Adrenal gland (tissue), 5 donors: ENCODE data around the gene SCRN3.
"Not testable (repeated sequence)": the region's sequence is repeated elsewhere in the genome, so short reads cannot be mapped to it uniquely, and the experiment has no call there.

Source experiments
- POLR2A ChIP-seq, 2 donors: fragments of 450-650 bp; IDR thresholded peaks; one replicate each; pipeline ENCODE4 v1.6.1; 2017; ENCODE audit warnings: antibody characterized with exemption in 2 of 2, mild to moderate bottlenecking in 2 of 2, moderate library complexity in 1 of 2
- TF ChIP-seq, protein P1 (sequence below), 6 experiments: fragments of 450-650 bp in 4 of 6; fragments of 200-600 bp in 2 of 6; sonication (generic) in 1 of 6; IDR thresholded peaks; 1 replicate in 5 of 6; 2 replicates in 1 of 6; pipeline versions ENCODE4 v1.5.1 to v1.8.0; 2016 to 2021; ENCODE audit warnings: antibody characterized with exemption in 6 of 6, mild to moderate bottlenecking in 2 of 6, moderate library complexity in 1 of 6
- donor health status: DM: no; HTN: no; CAD: no.

DNA sequence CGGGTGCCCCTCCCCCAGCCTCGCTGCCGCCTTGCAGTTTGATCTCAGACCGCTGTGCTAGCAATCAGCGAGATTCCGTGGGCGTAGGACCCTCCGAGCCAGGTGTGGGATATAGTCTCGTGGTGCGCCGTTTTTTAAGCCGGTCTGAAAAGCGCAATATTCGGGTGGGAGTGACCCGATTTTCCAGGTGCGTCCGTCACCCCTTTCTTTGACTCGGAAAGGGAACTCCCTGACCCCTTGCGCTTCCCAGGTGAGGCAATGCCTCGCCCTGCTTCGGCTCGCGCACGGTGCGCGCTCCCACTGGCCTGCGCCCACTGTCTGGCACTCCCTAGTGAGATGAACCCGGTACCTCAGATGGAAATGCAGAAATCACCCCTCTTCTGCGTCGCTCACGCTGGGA is 14.5 kb downstream of the SCRN3 start:
- TF ChIP-seq, protein P1, sequence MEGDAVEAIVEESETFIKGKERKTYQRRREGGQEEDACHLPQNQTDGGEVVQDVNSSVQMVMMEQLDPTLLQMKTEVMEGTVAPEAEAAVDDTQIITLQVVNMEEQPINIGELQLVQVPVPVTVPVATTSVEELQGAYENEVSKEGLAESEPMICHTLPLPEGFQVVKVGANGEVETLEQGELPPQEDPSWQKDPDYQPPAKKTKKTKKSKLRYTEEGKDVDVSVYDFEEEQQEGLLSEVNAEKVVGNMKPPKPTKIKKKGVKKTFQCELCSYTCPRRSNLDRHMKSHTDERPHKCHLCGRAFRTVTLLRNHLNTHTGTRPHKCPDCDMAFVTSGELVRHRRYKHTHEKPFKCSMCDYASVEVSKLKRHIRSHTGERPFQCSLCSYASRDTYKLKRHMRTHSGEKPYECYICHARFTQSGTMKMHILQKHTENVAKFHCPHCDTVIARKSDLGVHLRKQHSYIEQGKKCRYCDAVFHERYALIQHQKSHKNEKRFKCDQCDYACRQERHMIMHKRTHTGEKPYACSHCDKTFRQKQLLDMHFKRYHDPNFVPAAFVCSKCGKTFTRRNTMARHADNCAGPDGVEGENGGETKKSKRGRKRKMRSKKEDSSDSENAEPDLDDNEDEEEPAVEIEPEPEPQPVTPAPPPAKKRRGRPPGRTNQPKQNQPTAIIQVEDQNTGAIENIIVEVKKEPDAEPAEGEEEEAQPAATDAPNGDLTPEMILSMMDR (IDR thresholded peaks at IDR 0.05), result not testable (repeated sequence)
- TF ChIP-seq POLR2A (IDR thresholded peaks at IDR 0.05), result not testable (repeated sequence)
